Vagina (tissue), 2 donors: ENCODE data around the gene MSRB1.

Experiments used
- CTCF ChIP-seq, 3 experiments: fragments of 450-650 bp in 2 of 3; fragments of 200-600 bp in 1 of 3; sonication (generic) in 1 of 3; IDR thresholded peaks; one replicate each; pipeline ENCODE4 v1.5.1; 2017 to 2019; ENCODE audit warnings: antibody characterized with exemption in 3 of 3, mild to moderate bottlenecking in 2 of 3, moderate library complexity in 2 of 3
- POLR2AphosphoS5 ChIP-seq, 2 donors: sonication (generic); formaldehyde crosslinking; IDR thresholded peaks; one replicate each; pipeline ENCODE4 v1.9.0; 2017; ENCODE audit warnings: antibody characterized with exemption in 2 of 2, mild to moderate bottlenecking in 2 of 2, low read depth in 1 of 2; ENCODE audit not compliant: insufficient read depth in 1 of 2

DNA sequence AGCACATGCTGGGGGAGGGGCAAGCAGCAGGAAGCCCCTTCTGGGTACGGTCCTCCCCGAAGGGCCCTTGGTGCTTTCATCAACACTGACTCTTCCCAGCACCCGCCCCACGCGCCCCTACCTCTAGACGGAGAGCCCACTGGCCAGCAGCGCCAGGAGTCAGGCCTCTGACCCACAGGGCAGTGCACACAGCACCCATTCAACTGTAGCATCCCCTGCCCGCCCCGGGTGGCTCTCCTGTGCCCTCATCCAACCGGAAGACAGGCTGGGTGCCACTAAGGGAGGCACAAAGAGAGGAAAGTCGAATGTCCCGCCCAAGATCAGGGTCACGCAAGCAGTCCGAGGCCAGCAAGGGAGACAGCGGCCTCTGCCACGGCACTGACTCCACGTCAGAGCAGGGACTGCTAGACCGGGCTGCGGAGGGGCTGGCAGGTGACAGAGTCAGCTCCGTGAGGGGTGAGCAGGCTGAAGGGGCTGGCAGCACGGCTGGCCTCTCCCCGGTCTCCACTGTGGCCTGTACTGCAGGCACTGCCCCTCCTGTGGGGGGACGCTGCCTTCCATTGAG, 9.8 kb downstream of the MSRB1 start:
- no peak for TF ChIP-seq CTCF (IDR thresholded peaks at IDR 0.05)
- no peak for TF ChIP-seq POLR2AphosphoS5 (IDR thresholded peaks at IDR 0.05; ENCODE audit: insufficient read depth in 1 of 2, low read depth in 1 of 2)
